ENCODE results near the gene BMP4. TPM values are rescaled to one million over a fixed set of nuclear protein-coding genes. Genes with fewer than 3 reads are reported as not detected.

BMP4 gene
- total and polyA plus RNA-seq, 10 donors = 1.0 to 8.9 (median 3.9) TPM

- H3K4me3 ChIP-seq = no peak overlapping the region
- H3K9me3 ChIP-seq = no peaks in the 10 kb centered on the region
- no peaks in the 10 kb centered on the region for H3K4me1 ChIP-seq
- no peak for DNase-seq
- 59 to 88% (median 72%) methylated on average over 1 of the region's 1 CpG for WGBS, 5 donors
- no peaks in the 10 kb centered on the region for H3K36me3 ChIP-seq
- TF ChIP-seq POLR2AphosphoS5 (IDR thresholded peaks at IDR 0.05) (no peak), POLR2A (IDR thresholded peaks at IDR 0.05) (no peak), CTCF (IDR thresholded peaks at IDR 0.05 in 8 of 11, conservative IDR thresholded peaks at IDR 0.05 in 3 of 11) (no peak)
- no peak overlapping the region for H3K27ac ChIP-seq
- no peaks in the 10 kb centered on the region for H3K27me3 ChIP-seq (replicated peaks in 1 of 7)
- intact Hi-C loops (cut with DNase I; ENCODE audit: low total_unique reads) = no loop called here
Measured at GRCh38 chr14:54000341-54000811, 43.8 kb upstream of the BMP4 start.

GRCh38 chr14:53999061-53999488 lies 42.5 kb upstream of the BMP4 start:
- Histone ChIP-seq H3K4me1 (no peaks in the 10 kb centered on the region), H3K27me3 (replicated peaks in 1 of 7) (no peaks in the 10 kb centered on the region), H3K9me3 (no peaks in the 10 kb centered on the region), H3K27ac (no peak overlapping the region), H3K36me3 (no peaks in the 10 kb centered on the region), H3K4me3 (no peak overlapping the region)
- TF ChIP-seq CTCF (IDR thresholded peaks at IDR 0.05 in 8 of 11, conservative IDR thresholded peaks at IDR 0.05 in 3 of 11) (no peak), POLR2A (IDR thresholded peaks at IDR 0.05) (no peak), POLR2AphosphoS5 (IDR thresholded peaks at IDR 0.05) (no peak)
- 70 to 82% (median 73%) methylated on average over 5 of the region's 5 CpGs for WGBS, 5 donors
- DNase-seq = no peak
- intact Hi-C loops (cut with DNase I; ENCODE audit: low total_unique reads) = no loop called here

- H3K9me3 ChIP-seq = no peaks in the 10 kb centered on the region
- intact Hi-C loops (cut with DNase I; ENCODE audit: low total_unique reads) = no loop called here
- no peak overlapping the region for H3K4me3 ChIP-seq
- TF ChIP-seq POLR2A (IDR thresholded peaks at IDR 0.05) (no peak), POLR2AphosphoS5 (IDR thresholded peaks at IDR 0.05) (no peak), CTCF (IDR thresholded peaks at IDR 0.05 in 8 of 11, conservative IDR thresholded peaks at IDR 0.05 in 3 of 11) (no peak)
- no peaks in the 10 kb centered on the region for H3K4me1 ChIP-seq
- no peak for DNase-seq
- H3K27ac ChIP-seq = no peak overlapping the region
- no peaks in the 10 kb centered on the region for H3K36me3 ChIP-seq
- WGBS, 5 donors = 74 to 94% (median 83%) methylated on average over 1 of the region's 1 CpG
- no peaks in the 10 kb centered on the region for H3K27me3 ChIP-seq (replicated peaks in 1 of 7)
Measured at GRCh38 chr14:53996041-53996440, 39.4 kb upstream of the BMP4 start.

- Histone ChIP-seq H3K27ac (no peak overlapping the region), H3K36me3 (no peaks in the 10 kb centered on the region), H3K9me3 (no peaks in the 10 kb centered on the region), H3K4me1 (no peaks in the 10 kb centered on the region), H3K27me3 (replicated peaks in 1 of 7) (no peaks in the 10 kb centered on the region), H3K4me3 (no peak overlapping the region)
- intact Hi-C loops (cut with DNase I; ENCODE audit: low total_unique reads) = no loop called here
- DNase-seq = no peak
- TF ChIP-seq POLR2AphosphoS5 (IDR thresholded peaks at IDR 0.05) (no peak), CTCF (IDR thresholded peaks at IDR 0.05 in 8 of 11, conservative IDR thresholded peaks at IDR 0.05 in 3 of 11) (no peak), POLR2A (IDR thresholded peaks at IDR 0.05) (no peak)
- 73 to 78% (median 74%) methylated on average over 6 of the region's 6 CpGs for WGBS, 5 donors
Measured at GRCh38 chr14:53993920-53994607, 37.4 kb upstream of the BMP4 start.
